Smooth muscle cell (in vitro differentiated cells): ENCODE results near the gene SCIN. TPM values are rescaled to one million over a fixed set of nuclear protein-coding genes. Genes with fewer than 3 reads are reported as not detected.
"Not testable (repeated sequence)": the region's sequence is repeated elsewhere in the genome, so short reads cannot be mapped to it uniquely, and the experiment has no call there.

Experiments
- DNase-seq: peaks from one replicate; lab custom pipeline; 2025; ENCODE audit not compliant: unreplicated experiment; lab: John Stamatoyannopoulos, UW
- H2AFZ ChIP-seq: fragments of 200-600 bp; sonication (generic); 2 replicates; pipeline ENCODE4 v1.6.0; 2016; ENCODE audit warnings: antibody characterized with exemption, low read depth, mild to moderate bottlenecking
- H3F3A ChIP-seq: fragments of 200-600 bp; sonication (generic); 2 replicates; pipeline ENCODE4 v1.6.0; 2017; ENCODE audit warnings: antibody characterized with exemption, low read depth
- H3K27ac ChIP-seq: fragments of 200-600 bp; sonication (generic); 2 replicates; pipeline ENCODE4 v1.5.1; 2016; ENCODE audit warnings: low read depth, mild to moderate bottlenecking
- H3K27me3 ChIP-seq: fragments of 200-600 bp; sonication (generic); 2 replicates; pipeline ENCODE4 v1.6.1; 2016; ENCODE audit warnings: low read depth, mild to moderate bottlenecking
- H3K36me3 ChIP-seq: fragments of 200-600 bp; sonication (generic); 2 replicates; pipeline ENCODE4 v1.5.1; 2016; ENCODE audit warnings: low read depth
- H3K4me1 ChIP-seq: fragments of 200-600 bp; sonication (generic); 2 replicates; pipeline ENCODE4 v1.5.1; 2016; ENCODE audit warnings: low read depth
- H3K4me2 ChIP-seq: fragments of 200-600 bp; sonication (generic); 2 replicates; pipeline ENCODE4 v1.6.0; 2016; ENCODE audit warnings: mild to moderate bottlenecking
- H3K4me3 ChIP-seq: fragments of 200-600 bp; sonication (generic); 2 replicates; pipeline ENCODE4 v1.5.1; 2016; ENCODE audit warnings: mild to moderate bottlenecking
- H3K79me2 ChIP-seq: fragments of 200-600 bp; sonication (generic); 2 replicates; pipeline ENCODE4 v1.6.0; 2016; ENCODE audit warnings: low read depth, mild to moderate bottlenecking
- H3K9ac ChIP-seq: fragments of 200-600 bp; sonication (generic); 2 replicates; pipeline ENCODE4 v1.6.0; 2016; ENCODE audit warnings: low read depth
- H3K9me3 ChIP-seq: fragments of 200-600 bp; sonication (generic); replicated peaks from 2 replicates; pipeline ENCODE4 v1.5.1; 2016; ENCODE audit warnings: low read depth
- H4K20me1 ChIP-seq: fragments of 200-600 bp; sonication (generic); 2 replicates; pipeline ENCODE4 v1.6.0; 2016; ENCODE audit warnings: low read depth
- WGBS: methylation state at CpG from one replicate; pipeline ENCODE4 v1.1.7; 2016; ENCODE audit warnings: low lambda C conversion rate; 5-methylcytosine and 5-hydroxymethylcytosine counted together
- polyA plus RNA-seq: library from polyadenylated mRNA; unstranded; fragments of >200 nt; fragmentation: Nextera tagmentation; extraction: Ambion mirVana; gene quantifications from 2 replicates; pipeline ENCODE4 v1.2.1, GENCODE V29; 2016
- total RNA-seq: library from RNA; depleted of rRNA; stranded (reverse); fragments of >200 nt; gene quantifications from 2 replicates; pipeline ENCODE4 v1.2.3, GENCODE V29; 2014
- TF ChIP-seq, protein P1 (sequence below): fragments of 200-600 bp; sonication (generic); IDR thresholded peaks from 2 replicates; pipeline ENCODE4 v1.5.1; 2017; ENCODE audit warnings: borderline replicate concordance, mild to moderate bottlenecking, antibody characterized with exemption; ENCODE audit not compliant: insufficient read depth, poor library complexity, severe bottlenecking

Gene SCIN
- total and polyA plus RNA-seq, 2 experiments from 2014 or later = 0.31 TPM

DNA sequence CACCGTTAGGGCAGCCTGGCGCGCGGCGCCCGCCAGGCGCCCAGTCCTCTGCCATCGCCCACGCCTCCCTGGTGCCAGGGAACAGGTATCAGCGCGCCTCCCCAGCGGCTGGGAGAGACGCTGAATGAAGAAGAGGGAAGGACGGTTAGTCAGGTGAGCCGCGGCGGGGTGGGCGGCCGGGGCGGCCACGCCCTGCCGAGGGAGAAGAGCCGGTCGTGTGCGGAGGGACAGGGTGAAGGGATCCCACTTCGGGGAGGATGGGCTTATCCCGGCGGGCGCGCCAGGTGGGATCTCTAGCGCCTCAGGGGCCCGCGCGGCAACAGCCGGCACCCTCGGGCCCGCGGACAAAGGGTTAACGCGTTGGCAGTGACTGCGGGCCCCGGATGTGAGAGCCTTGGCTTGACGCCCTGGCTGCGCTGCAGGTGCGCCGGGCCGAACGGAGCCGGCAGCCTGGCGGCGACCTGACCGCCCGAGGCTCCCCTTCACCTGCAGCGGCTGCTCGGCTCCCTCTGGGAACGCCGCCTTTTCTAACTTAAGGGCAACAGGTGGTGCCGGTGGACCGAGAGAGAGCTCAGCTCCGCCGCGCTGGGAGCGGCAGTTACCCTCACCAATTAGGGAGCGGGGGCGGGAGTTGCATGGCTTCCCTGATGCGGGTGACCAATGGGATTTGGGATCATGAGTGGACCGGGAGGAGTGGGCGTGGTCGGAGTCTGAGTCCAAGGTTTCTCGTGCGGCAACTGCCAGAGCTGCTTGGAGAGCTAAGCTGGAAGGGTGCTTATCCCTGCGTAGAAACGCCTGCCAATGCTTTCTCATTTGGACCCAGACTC, 116.6 kb downstream of the SCIN start, which contains the start of gene ARL4A:
Gene ARL4A (plus strand): TSS at position 743 of the 827 bp plus-strand sequence. CDS start 622 bp downstream, outside the sequence.
- TF ChIP-seq, protein P1, sequence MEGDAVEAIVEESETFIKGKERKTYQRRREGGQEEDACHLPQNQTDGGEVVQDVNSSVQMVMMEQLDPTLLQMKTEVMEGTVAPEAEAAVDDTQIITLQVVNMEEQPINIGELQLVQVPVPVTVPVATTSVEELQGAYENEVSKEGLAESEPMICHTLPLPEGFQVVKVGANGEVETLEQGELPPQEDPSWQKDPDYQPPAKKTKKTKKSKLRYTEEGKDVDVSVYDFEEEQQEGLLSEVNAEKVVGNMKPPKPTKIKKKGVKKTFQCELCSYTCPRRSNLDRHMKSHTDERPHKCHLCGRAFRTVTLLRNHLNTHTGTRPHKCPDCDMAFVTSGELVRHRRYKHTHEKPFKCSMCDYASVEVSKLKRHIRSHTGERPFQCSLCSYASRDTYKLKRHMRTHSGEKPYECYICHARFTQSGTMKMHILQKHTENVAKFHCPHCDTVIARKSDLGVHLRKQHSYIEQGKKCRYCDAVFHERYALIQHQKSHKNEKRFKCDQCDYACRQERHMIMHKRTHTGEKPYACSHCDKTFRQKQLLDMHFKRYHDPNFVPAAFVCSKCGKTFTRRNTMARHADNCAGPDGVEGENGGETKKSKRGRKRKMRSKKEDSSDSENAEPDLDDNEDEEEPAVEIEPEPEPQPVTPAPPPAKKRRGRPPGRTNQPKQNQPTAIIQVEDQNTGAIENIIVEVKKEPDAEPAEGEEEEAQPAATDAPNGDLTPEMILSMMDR = no peak
- 1% methylated on average over 71 of the region's 73 CpGs for WGBS
- Histone ChIP-seq H3K36me3 (no peaks in the 10 kb centered on the region), H3K27me3 (no peaks in the 10 kb centered on the region), H3K27ac (peak within 1 kb of the TSS; percentile 90), H3K79me2 (peaks cover 45% of the 10 kb centered on the region), H3K4me2 (peak within 1 kb of the TSS; percentile 94), H3F3A (peaks cover 7% of the 10 kb centered on the region), H3K4me1 (peaks cover 17% of the 10 kb centered on the region), H3K4me3 (peak within 1 kb of the TSS; percentile 78), H2AFZ (peak within 1 kb of the TSS; percentile 92), H3K9me3 (no peaks in the 10 kb centered on the region), H3K9ac (peak within 1 kb of the TSS; percentile 98), H4K20me1 (peaks cover 42% of the 10 kb centered on the region)
- DNase-seq = peak; percentile 92

DNA sequence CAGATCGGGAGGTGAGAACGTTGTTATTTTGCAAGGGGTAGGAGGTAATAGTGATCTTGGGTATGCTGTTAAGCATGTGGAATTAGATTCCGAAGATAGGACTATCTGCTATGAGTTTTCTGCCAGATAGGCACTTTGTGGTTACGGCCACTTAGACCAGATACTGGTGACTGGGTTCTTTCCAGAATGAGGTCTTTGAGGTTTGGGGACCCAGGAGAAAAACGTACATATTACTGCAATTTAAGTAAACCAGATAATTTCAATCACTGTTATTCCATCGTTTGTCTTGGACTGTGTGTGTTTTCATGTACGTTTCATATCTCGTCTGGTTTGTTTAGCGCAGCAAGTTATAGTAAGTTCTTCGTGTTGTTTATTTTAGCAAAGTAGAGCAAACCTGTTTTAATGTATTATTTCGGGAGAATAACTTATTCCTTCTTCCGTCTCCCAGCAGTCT, 117.2 kb downstream of the SCIN start:
- H3K27ac ChIP-seq = peak overlapping the region; percentile 90
- H3K79me2 ChIP-seq = peaks cover 52% of the 10 kb centered on the region
- peaks cover 47% of the 10 kb centered on the region for H4K20me1 ChIP-seq
- H3K4me1 ChIP-seq = peaks cover 17% of the 10 kb centered on the region
- H3F3A ChIP-seq = peaks cover 9% of the 10 kb centered on the region
- H2AFZ ChIP-seq = no peak overlapping the region
- DNase-seq = no peak
- H3K9ac ChIP-seq = peak overlapping the region; percentile 82
- H3K4me2 ChIP-seq = peak overlapping the region; percentile 94
- WGBS = 3% methylated on average over 12 of the region's 12 CpGs
- TF ChIP-seq, protein P1 = no peak
- H3K9me3 ChIP-seq = no peaks in the 10 kb centered on the region
- peak overlapping the region; percentile 78 for H3K4me3 ChIP-seq
- no peaks in the 10 kb centered on the region for H3K36me3 ChIP-seq
- no peaks in the 10 kb centered on the region for H3K27me3 ChIP-seq

DNA sequence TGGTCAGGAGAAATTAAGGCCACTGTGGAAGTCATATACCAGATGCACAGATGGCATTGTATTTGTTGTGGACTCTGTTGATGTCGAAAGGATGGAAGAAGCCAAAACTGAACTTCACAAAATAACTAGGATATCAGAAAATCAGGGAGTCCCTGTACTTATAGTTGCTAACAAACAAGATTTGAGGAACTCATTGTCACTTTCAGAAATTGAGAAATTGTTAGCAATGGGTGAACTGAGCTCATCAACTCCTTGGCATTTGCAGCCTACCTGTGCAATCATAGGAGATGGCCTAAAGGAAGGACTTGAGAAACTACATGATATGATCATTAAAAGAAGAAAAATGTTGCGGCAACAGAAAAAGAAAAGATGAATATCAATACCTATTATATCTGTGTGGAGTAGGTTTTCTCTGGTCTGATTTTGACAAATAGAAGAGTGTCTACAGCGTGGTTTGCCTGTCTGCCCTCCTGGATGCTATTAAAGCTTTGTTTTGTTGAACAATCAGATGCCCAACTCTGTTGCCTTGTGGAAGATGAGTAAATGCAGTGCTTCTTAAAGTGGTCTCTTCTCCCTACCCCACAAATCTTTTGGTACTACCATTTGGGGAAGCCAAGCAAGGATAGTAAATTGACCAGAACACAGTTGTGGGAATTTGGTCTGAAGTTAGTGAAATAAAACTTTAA, 118.1 kb downstream of the SCIN start:
- not testable (repeated sequence) for H3K27me3 ChIP-seq, DNase-seq, H3K36me3 ChIP-seq, H3K9me3 ChIP-seq, H2AFZ ChIP-seq
- Histone ChIP-seq H3K9ac (peak overlapping the region; percentile 82), H3K4me3 (peak overlapping the region; percentile 78), H3K79me2 (peaks cover 61% of the 10 kb centered on the region), H3K27ac (peak overlapping the region; percentile 90), H3F3A (peaks cover 12% of the 10 kb centered on the region), H3K4me1 (peaks cover 17% of the 10 kb centered on the region), H4K20me1 (peaks cover 47% of the 10 kb centered on the region), H3K4me2 (peak overlapping the region; percentile 94)
- WGBS = 66% methylated on average over 3 of the region's 3 CpGs

DNA sequence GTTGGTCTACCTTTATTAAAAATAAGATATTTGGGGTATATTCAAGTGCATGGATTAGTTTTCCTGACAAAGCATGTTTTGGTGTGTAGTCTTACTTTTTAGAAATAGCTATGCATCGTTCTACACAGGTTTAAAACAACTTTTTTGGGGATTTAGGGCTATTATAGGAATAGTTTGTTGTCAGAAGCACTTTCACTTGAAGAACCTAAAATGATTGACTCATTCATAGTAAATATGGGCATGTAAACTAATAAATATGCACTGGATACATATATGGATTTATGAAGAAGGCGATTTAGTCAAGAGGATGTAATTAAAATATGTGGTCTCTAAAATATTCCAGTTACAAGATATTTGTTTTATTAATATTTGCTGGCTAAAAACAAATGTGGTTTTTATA, 118.9 kb downstream of the SCIN start:
- Histone ChIP-seq H4K20me1 (peaks cover 51% of the 10 kb centered on the region), H3K9me3 (no peaks in the 10 kb centered on the region), H3K9ac (peak overlapping the region; percentile 56), H3F3A (peaks cover 12% of the 10 kb centered on the region), H3K4me2 (peak overlapping the region; percentile 94), H3K4me3 (peak overlapping the region; percentile 78), H3K27me3 (no peaks in the 10 kb centered on the region), H2AFZ (no peak overlapping the region), H3K27ac (peak overlapping the region; percentile 21), H3K4me1 (peaks cover 17% of the 10 kb centered on the region), H3K79me2 (peaks cover 64% of the 10 kb centered on the region), H3K36me3 (no peaks in the 10 kb centered on the region)
- WGBS = 36% methylated on average over 2 of the region's 2 CpGs
- no peak for DNase-seq
- TF ChIP-seq, protein P1 = no peak
